H1 (cell line): Measurements from ENCODE around the gene FNDC3A. TPM values are rescaled to one million over a fixed set of nuclear protein-coding genes. Genes with fewer than 3 reads are reported as not detected.

Experiments
- CTCF ChIA-PET: fragments of 300-600 bp; sonication (Branson Sonifier 250); formaldehyde crosslinking; loops from one replicate; lab custom pipeline; 2021; ENCODE audit not compliant: partially characterized antibody; lab: Charles Lee
- POLR2A ChIA-PET: fragments of 300-600 bp; sonication (Branson Sonifier 250); formaldehyde crosslinking; loops from one replicate; lab custom pipeline; 2021; ENCODE audit warnings: inconsistent platforms; ENCODE audit not compliant: partially characterized antibody; lab: Charles Lee
- DNase-seq, 2 experiments: peaks; one replicate each; pipeline versions ENCODE4 v3.0.0 to v3.0.0-alpha.2; 2010 to 2022; ENCODE audit warnings: low spot score in 2 of 2, low read depth in 1 of 2, mixed read lengths in 1 of 2
- FAIRE-seq: peaks from 2 replicates; lab custom pipeline; 2011; peaks lifted over from hg19 to GRCh38; lab: Jason Lieb, UNC
- H2AFZ ChIP-seq: 2 replicates; pipeline ENCODE4 v1.8.1; 2012; ENCODE audit warnings: low read length, inconsistent platforms
- H2AK5ac ChIP-seq: 2 replicates; pipeline ENCODE4 v1.6.1; 2013; ENCODE audit warnings: low read depth, low read length
- H2BK120ac ChIP-seq: replicated peaks from 2 replicates; pipeline ENCODE3; 2013; ENCODE audit warnings: low read depth, low read length, inconsistent platforms
- H2BK12ac ChIP-seq: 2 replicates; pipeline ENCODE4 v1.6.1; 2013; ENCODE audit warnings: low read depth, low read length
- H2BK15ac ChIP-seq: 2 replicates; pipeline ENCODE4 v1.6.1; 2013; ENCODE audit warnings: low read length
- H2BK20ac ChIP-seq: 2 replicates; pipeline ENCODE4 v1.6.1; 2013; ENCODE audit warnings: low read length
- H2BK5ac ChIP-seq: 2 replicates; pipeline ENCODE4 v1.6.1; 2013; ENCODE audit warnings: low read depth, low read length
- H3K14ac ChIP-seq: 2 replicates; pipeline ENCODE4 v1.6.1; 2013; ENCODE audit warnings: inconsistent platforms; ENCODE audit not compliant: insufficient read length
- H3K18ac ChIP-seq: 2 replicates; pipeline ENCODE4 v1.6.1; 2013; ENCODE audit warnings: low read length; ENCODE audit errors: extremely low read depth
- H3K23ac ChIP-seq: 2 replicates; pipeline ENCODE4 v1.6.1; 2013; ENCODE audit warnings: inconsistent platforms; ENCODE audit not compliant: insufficient read length
- H3K23me2 ChIP-seq: 2 replicates; pipeline ENCODE4 v1.6.1; 2013; ENCODE audit warnings: low read depth, low read length
- H3K27ac ChIP-seq: 2 replicates; pipeline ENCODE4 v1.6.1; 2011; ENCODE audit warnings: low read depth, low read length, inconsistent platforms
- H3K27me3 ChIP-seq, 4 experiments: replicated peaks in 1 of 4; 1 replicate in 1 of 4; 2 replicates in 3 of 4; pipeline versions ENCODE4 v1.6.1 to v1.8.1; 2011 to 2013; ENCODE audit warnings: low read length in 3 of 4, mild to moderate bottlenecking in 3 of 4, inconsistent platforms in 2 of 4, mixed read lengths in 2 of 4, moderate library complexity in 1 of 4; ENCODE audit not compliant: control insufficient read depth in 3 of 4, insufficient read depth in 3 of 4; ENCODE audit errors: extremely low read depth in 1 of 4
- H3K36me3 ChIP-seq, 4 experiments: 2 replicates each; pipeline versions ENCODE4 v1.6.1 to v1.8.1; 2011 to 2013; ENCODE audit warnings: mild to moderate bottlenecking in 4 of 4, low read length in 3 of 4, moderate library complexity in 2 of 4, control low read depth in 1 of 4, inconsistent platforms in 1 of 4; ENCODE audit not compliant: insufficient read depth in 4 of 4, control insufficient read depth in 2 of 4
- H3K4ac ChIP-seq: replicated peaks from 2 replicates; pipeline ENCODE3; 2013; ENCODE audit warnings: low read length, low read depth, mixed read lengths, inconsistent platforms; ENCODE audit not compliant: insufficient read length
- H3K4me1 ChIP-seq, 4 experiments: replicated peaks in 1 of 4; 1 replicate in 1 of 4; 2 replicates in 3 of 4; pipeline versions ENCODE4 v1.6.1 to v1.8.1; 2011 to 2013; ENCODE audit warnings: low read length in 3 of 4, inconsistent platforms in 2 of 4, mixed read lengths in 1 of 4; ENCODE audit not compliant: insufficient read depth in 4 of 4, control insufficient read depth in 3 of 4
- H3K4me2 ChIP-seq, 2 experiments: 2 replicates each; pipeline versions ENCODE4 v1.6.1 to v1.8.1; 2011 to 2013; ENCODE audit warnings: low read depth in 2 of 2, low read length in 2 of 2, control low read depth in 1 of 2, inconsistent platforms in 1 of 2, mild to moderate bottlenecking in 1 of 2; ENCODE audit not compliant: insufficient read depth in 1 of 2
- H3K4me3 ChIP-seq, 4 experiments: fragments of 200-600, 300-600 bp in 1 of 4; sonication (generic), shearing (Covaris generic), sonication (Bioruptor Twin) in 1 of 4; 2 replicates each; pipeline versions ENCODE4 v1.5.1 to v1.8.1; 2011 to 2016; ENCODE audit warnings: low read length in 4 of 4, low read depth in 3 of 4, control low read depth in 2 of 4, inconsistent platforms in 2 of 4, mild to moderate bottlenecking in 2 of 4, mixed read lengths in 1 of 4, moderate library complexity in 1 of 4; ENCODE audit not compliant: insufficient read depth in 2 of 4; ENCODE audit errors: extremely low read depth in 1 of 4
- H3K56ac ChIP-seq: replicated peaks from 2 replicates; pipeline ENCODE3; 2013; ENCODE audit warnings: low read depth, mild to moderate bottlenecking, mixed read lengths, low read length, inconsistent platforms; ENCODE audit not compliant: insufficient read length
- H3K79me1 ChIP-seq: 2 replicates; pipeline ENCODE4 v1.6.1; 2013; ENCODE audit warnings: low read depth, low read length, control low read depth
- H3K79me2 ChIP-seq, 2 experiments: 2 replicates each; pipeline versions ENCODE4 v1.6.1 to v1.8.1; 2012 to 2013; ENCODE audit warnings: low read length in 2 of 2, mild to moderate bottlenecking in 2 of 2, inconsistent platforms in 1 of 2; ENCODE audit not compliant: insufficient read depth in 2 of 2, control insufficient read depth in 1 of 2
- H3K9ac ChIP-seq, 4 experiments: replicated peaks in 1 of 4; 1 replicate in 1 of 4; 2 replicates in 3 of 4; pipeline versions ENCODE4 v1.6.1 to v1.8.1; 2011 to 2013; ENCODE audit warnings: low read depth in 3 of 4, low read length in 3 of 4, control low read depth in 2 of 4, mild to moderate bottlenecking in 2 of 4, moderate library complexity in 2 of 4, inconsistent platforms in 1 of 4; ENCODE audit errors: extremely low read depth in 1 of 4
- H3K9me3 ChIP-seq, 2 experiments: 2 replicates each; pipeline versions ENCODE4 v1.6.1 to v1.8.1; 2012 to 2013; ENCODE audit warnings: mild to moderate bottlenecking in 2 of 2, moderate library complexity in 2 of 2, control low read depth in 1 of 2, inconsistent platforms in 1 of 2, low read depth in 1 of 2, low read length in 1 of 2, mixed read lengths in 1 of 2; ENCODE audit not compliant: insufficient read depth in 2 of 2
- H4K20me1 ChIP-seq, 2 experiments: replicated peaks in 1 of 2; 2 replicates each; pipeline versions ENCODE3 to v1.8.1; 2011 to 2013; ENCODE audit warnings: inconsistent platforms in 2 of 2, low read length in 2 of 2, mild to moderate bottlenecking in 1 of 2; ENCODE audit not compliant: insufficient read depth in 2 of 2, control insufficient read depth in 1 of 2
- H4K5ac ChIP-seq: 2 replicates; pipeline ENCODE4 v1.6.1; 2013; ENCODE audit warnings: low read length, low read depth, mixed read lengths, inconsistent platforms; ENCODE audit not compliant: insufficient read length
- H4K8ac ChIP-seq: 2 replicates; pipeline ENCODE4 v1.8.0; 2013; ENCODE audit warnings: mild to moderate bottlenecking, moderate library complexity, low read length, inconsistent platforms; ENCODE audit not compliant: insufficient read depth; ENCODE audit errors: extremely low read depth
- H4K91ac ChIP-seq: replicated peaks from 2 replicates; pipeline ENCODE3; 2013; ENCODE audit warnings: low read length, mixed read lengths, inconsistent platforms; ENCODE audit not compliant: insufficient read length
- EP300 ChIP-seq, 2 experiments: IDR thresholded peaks; 1 replicate in 1 of 2; 2 replicates in 1 of 2; pipeline ENCODE4 v1.6.1; 2011 to 2012; ENCODE audit warnings: low read depth in 2 of 2, low read length in 2 of 2, mild to moderate bottlenecking in 2 of 2, borderline replicate concordance in 1 of 2, inconsistent platforms in 1 of 2, moderate library complexity in 1 of 2
- GABPA ChIP-seq: IDR thresholded peaks from 2 replicates; pipeline ENCODE4 v1.6.1; 2011; ENCODE audit warnings: mild to moderate bottlenecking, low read length, moderate library complexity, borderline replicate concordance; ENCODE audit not compliant: insufficient read depth
- RBBP5 ChIP-seq: IDR thresholded peaks from 2 replicates; pipeline ENCODE4 v1.7.1; 2012; ENCODE audit warnings: low read depth, mild to moderate bottlenecking, inconsistent platforms, low read length, moderate library complexity, borderline replicate concordance
- YY1 ChIP-seq: IDR thresholded peaks from 2 replicates; pipeline ENCODE4 v1.6.1; 2011; ENCODE audit warnings: low read depth, mild to moderate bottlenecking, low read length
- polyA plus RNA-seq, 7 experiments: library from polyadenylated mRNA; depleted of rRNA in 3 of 7; stranded (reverse) in 5 of 7; unstranded in 2 of 7; fragments of >200 nt in 5 of 7; fragments of 200-250 nt in 2 of 7; gene quantifications; 1 replicate in 5 of 7; 2 replicates in 1 of 7; 4 replicates in 1 of 7; pipeline versions ENCODE4 v1.2.1 to v1.2.3, GENCODE V29; 2011 to 2013; ENCODE audit warnings: missing spikeins in 2 of 7, mixed read lengths in 2 of 7
- total RNA-seq: library from RNA; stranded (reverse); fragmentation: NEBNext Ultra II Directional; extraction: Animal tissue kit (Norgen Biotek cat#: 25700); gene quantifications from 2 replicates; pipeline ENCODE4 v1.2.1, GENCODE V29; 2021
- TF ChIP-seq, protein P1 (sequence below): IDR thresholded peaks from 2 replicates; pipeline ENCODE4 v1.6.1; 2011; ENCODE audit warnings: low read depth, mild to moderate bottlenecking, low read length; ENCODE audit not compliant: insufficient read depth

Gene FNDC3A
- total and polyA plus RNA-seq, 2 of the 8 experiments (the other 6 are each of a cell fraction or from before 2014, with no cell fraction given), result 14.6 to 26.0 TPM

DNA sequence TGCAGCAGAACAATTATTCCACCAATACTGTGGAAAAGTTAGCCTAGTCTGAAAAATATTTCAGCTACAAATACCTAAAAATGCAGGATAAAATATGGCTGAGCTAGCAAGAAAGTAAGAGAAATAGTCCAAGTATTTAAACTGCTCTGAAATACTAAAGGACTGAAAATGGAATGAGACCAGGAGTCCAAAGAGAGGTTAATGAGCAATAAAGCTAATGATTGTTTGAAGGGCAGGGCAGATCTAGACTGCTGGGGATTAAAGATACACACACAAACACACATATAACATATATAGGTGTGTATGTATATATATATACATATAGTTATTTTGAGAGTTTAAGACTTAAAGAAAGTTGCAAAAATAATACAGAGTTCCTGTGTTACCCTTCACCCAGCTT is 269.4 kb downstream of the FNDC3A start:
- H3K14ac ChIP-seq, result no peak overlapping the region
- H3K36me3 ChIP-seq, result no peaks in the 10 kb centered on the region
- H4K8ac ChIP-seq, result no peak overlapping the region
- H4K20me1 ChIP-seq, result no peaks in the 10 kb centered on the region
- H3K9ac ChIP-seq, result no peak overlapping the region
- no peak overlapping the region for H2BK12ac ChIP-seq
- no peak overlapping the region for H3K4me2 ChIP-seq
- DNase-seq (no peak), FAIRE-seq (no peak)
- no peak overlapping the region for H3K56ac ChIP-seq
- H3K23ac ChIP-seq, result no peak overlapping the region
- H2BK15ac ChIP-seq, result no peak overlapping the region
- no peak overlapping the region for H4K5ac ChIP-seq
- TF ChIP-seq, protein P1, sequence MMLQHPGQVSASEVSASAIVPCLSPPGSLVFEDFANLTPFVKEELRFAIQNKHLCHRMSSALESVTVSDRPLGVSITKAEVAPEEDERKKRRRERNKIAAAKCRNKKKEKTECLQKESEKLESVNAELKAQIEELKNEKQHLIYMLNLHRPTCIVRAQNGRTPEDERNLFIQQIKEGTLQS, result no peak
- TF ChIP-seq EP300 (IDR thresholded peaks at IDR 0.05; ENCODE audit: borderline replicate concordance in 1 of 2, low read depth in 2 of 2, low read length in 2 of 2) (no peak), GABPA (no peak), YY1 (no peak), RBBP5 (no peak)
- ChIA-PET POLR2A (interaction anchor here (0.6 kb wide), 1 partner anchor 521 kb away, joined by 3 read pairs; no protein-coding TSS in a partner anchor), CTCF (interaction anchor here (0.7 to 1.7 kb wide), 5 partner anchors 10 to 146 kb away, joined by 3 to 5 read pairs (median 3); no protein-coding TSS in a partner anchor)
- no peak overlapping the region for H2AK5ac ChIP-seq
- H4K91ac ChIP-seq, result no peak overlapping the region
- H2BK20ac ChIP-seq, result no peak overlapping the region
- H3K4ac ChIP-seq, result no peak overlapping the region
- H3K23me2 ChIP-seq, result peaks cover 12% of the 10 kb centered on the region
- H3K4me3 ChIP-seq, result no peak overlapping the region
- no peaks in the 10 kb centered on the region; a peak in 1 of 7 replicates for H3K4me1 ChIP-seq
- no peak overlapping the region for H2AFZ ChIP-seq
- H3K27ac ChIP-seq, result no peak overlapping the region
- no peaks in the 10 kb centered on the region for H3K9me3 ChIP-seq
- H3K79me2 ChIP-seq, result no peaks in the 10 kb centered on the region
- H2BK5ac ChIP-seq, result no peak overlapping the region
- H2BK120ac ChIP-seq, result no peak overlapping the region
- no peaks in the 10 kb centered on the region for H3K27me3 ChIP-seq
- no peaks in the 10 kb centered on the region for H3K79me1 ChIP-seq
- H3K18ac ChIP-seq, result no peak overlapping the region
